ENCODE measurements around the gene SDF4.

DNA sequence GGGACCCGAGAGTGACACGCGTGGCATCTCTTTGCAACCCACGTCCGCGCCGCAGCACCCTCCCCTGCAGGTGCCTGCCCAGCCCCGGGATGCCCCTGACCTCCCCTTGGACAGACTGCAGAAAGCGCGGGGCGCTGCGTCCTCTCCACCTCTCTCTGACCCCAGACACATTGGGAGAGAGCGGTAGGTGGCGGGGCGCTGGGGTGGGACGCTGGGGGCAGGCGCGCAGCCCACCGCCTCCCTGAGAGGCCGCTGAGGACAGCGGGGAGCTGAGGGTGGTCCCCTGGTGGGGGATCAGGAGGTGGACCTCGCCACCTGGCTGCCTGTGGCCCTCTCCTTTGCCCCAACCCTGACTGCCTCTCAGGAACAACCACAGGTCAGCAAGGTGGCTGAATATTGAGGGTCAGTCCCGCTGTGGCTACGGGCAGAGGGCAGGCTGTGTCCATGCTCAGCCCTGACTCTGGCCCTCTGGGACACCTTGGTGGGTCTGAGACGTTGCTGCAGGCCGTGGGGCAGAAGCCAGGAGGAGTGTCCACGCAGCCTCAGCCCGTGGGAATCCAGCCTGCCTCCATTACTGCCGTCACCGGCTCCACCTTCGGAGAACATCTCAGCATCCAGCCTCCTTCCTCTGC is 42.6 kb upstream of the SDF4 start:
- TF ChIP-seq, protein P1, sequence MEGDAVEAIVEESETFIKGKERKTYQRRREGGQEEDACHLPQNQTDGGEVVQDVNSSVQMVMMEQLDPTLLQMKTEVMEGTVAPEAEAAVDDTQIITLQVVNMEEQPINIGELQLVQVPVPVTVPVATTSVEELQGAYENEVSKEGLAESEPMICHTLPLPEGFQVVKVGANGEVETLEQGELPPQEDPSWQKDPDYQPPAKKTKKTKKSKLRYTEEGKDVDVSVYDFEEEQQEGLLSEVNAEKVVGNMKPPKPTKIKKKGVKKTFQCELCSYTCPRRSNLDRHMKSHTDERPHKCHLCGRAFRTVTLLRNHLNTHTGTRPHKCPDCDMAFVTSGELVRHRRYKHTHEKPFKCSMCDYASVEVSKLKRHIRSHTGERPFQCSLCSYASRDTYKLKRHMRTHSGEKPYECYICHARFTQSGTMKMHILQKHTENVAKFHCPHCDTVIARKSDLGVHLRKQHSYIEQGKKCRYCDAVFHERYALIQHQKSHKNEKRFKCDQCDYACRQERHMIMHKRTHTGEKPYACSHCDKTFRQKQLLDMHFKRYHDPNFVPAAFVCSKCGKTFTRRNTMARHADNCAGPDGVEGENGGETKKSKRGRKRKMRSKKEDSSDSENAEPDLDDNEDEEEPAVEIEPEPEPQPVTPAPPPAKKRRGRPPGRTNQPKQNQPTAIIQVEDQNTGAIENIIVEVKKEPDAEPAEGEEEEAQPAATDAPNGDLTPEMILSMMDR (conservative IDR thresholded peaks at IDR 0.05; ENCODE audit: low read depth in 2 of 2): no peak
- TF ChIP-seq CREB1 (CRISPR knock-in tag; IDR thresholded peaks at IDR 0.05; ENCODE audit: low read depth) (no peak), POLR2AphosphoS5 (IDR thresholded peaks at IDR 0.05; ENCODE audit: low read depth) (no peak)
